GM12875 (cell line): ENCODE results near the gene CCNYL1.

Source experiments
- H3K4me3 ChIP-seq: one replicate; pipeline ENCODE4 v1.5.1; 2011; ENCODE audit warnings: low read depth, low read length, control low read depth
- CTCF ChIP-seq: IDR thresholded peaks from 2 replicates; pipeline ENCODE4 v1.5.1; 2011; ENCODE audit warnings: low read depth, mild to moderate bottlenecking, control low read depth, inconsistent platforms, low read length, moderate library complexity, borderline replicate concordance; ENCODE audit not compliant: insufficient read depth

Gene CCNYL1

GRCh38 chr2:207767461-207768167, 56.2 kb downstream of the CCNYL1 start:
- TF ChIP-seq CTCF: no peak
- peak overlapping the region; percentile 1 for H3K4me3 ChIP-seq

GRCh38 chr2:207768168-207768865, 56.9 kb downstream of the CCNYL1 start:
- peak overlapping the region; percentile 73 for H3K4me3 ChIP-seq
- TF ChIP-seq CTCF: no peak

GRCh38 chr2:207768866-207769596, 57.6 kb downstream of the CCNYL1 start:
- no peak for TF ChIP-seq CTCF
- H3K4me3 ChIP-seq: peak overlapping the region; percentile 73

GRCh38 chr2:207770602-207771404, 59.4 kb downstream of the CCNYL1 start:
- H3K4me3 ChIP-seq: no peak overlapping the region
- TF ChIP-seq CTCF: no peak

- H3K4me3 ChIP-seq: no peak overlapping the region
These were observed 60.0 kb downstream of the CCNYL1 start for GRCh38 chr2:207771421-207771820.

More at GRCh38 chr2:207771421-207771820, 60.0 kb downstream of the CCNYL1 start:
- TF ChIP-seq CTCF: no peak
